ENCODE measurements around the gene FLT3LG. TPM values are rescaled to one million over a fixed set of nuclear protein-coding genes. Genes with fewer than 3 reads are reported as not detected.
A peak's percentile ranks its signal among the peaks of the same experiment; 100 is the strongest.

Gene FLT3LG
- total RNA-seq, 2 experiments from 2014 or later: 8.2 to 8.4 TPM

- TSS peak; percentile 96 for BruUV-seq (replicated peaks)
- ChIA-PET POLR2A (interaction anchor here (0.6 to 1.1 kb wide), 5 partner anchors 10 to 873 kb away, joined by 3 to 7 read pairs (median 3); no protein-coding TSS in a partner anchor), CTCF (ENCODE audit: unreplicated experiment) (no interaction called here)
- peaks cover 37% of the 10 kb centered on the region for H3K36me3 ChIP-seq (ENCODE audit: insufficient read depth, low read length)
- H3K9me3 ChIP-seq (ENCODE audit: low read length): no peaks in the 10 kb centered on the region
- H4K20me1 ChIP-seq (ENCODE audit: insufficient read depth, low read length): no peaks in the 10 kb centered on the region
- TF ChIP-seq, protein P1, sequence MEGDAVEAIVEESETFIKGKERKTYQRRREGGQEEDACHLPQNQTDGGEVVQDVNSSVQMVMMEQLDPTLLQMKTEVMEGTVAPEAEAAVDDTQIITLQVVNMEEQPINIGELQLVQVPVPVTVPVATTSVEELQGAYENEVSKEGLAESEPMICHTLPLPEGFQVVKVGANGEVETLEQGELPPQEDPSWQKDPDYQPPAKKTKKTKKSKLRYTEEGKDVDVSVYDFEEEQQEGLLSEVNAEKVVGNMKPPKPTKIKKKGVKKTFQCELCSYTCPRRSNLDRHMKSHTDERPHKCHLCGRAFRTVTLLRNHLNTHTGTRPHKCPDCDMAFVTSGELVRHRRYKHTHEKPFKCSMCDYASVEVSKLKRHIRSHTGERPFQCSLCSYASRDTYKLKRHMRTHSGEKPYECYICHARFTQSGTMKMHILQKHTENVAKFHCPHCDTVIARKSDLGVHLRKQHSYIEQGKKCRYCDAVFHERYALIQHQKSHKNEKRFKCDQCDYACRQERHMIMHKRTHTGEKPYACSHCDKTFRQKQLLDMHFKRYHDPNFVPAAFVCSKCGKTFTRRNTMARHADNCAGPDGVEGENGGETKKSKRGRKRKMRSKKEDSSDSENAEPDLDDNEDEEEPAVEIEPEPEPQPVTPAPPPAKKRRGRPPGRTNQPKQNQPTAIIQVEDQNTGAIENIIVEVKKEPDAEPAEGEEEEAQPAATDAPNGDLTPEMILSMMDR (conservative IDR thresholded peaks at IDR 0.05; ENCODE audit: low read length): no peak
- no peak for TF ChIP-seq EZH2phosphoT487 (IDR thresholded peaks at IDR 0.05; ENCODE audit: borderline replicate concordance, low read depth, low read length)
- H3K79me2 ChIP-seq (ENCODE audit: insufficient read depth, low read depth, low read length): peaks cover 44% of the 10 kb centered on the region
- no peaks in the 10 kb centered on the region for H3K9me2 ChIP-seq (ENCODE audit: insufficient read depth, low read length)
- peaks cover 31% of the 10 kb centered on the region for H3K4me1 ChIP-seq (ENCODE audit: insufficient read depth, low read length, poor library complexity, severe bottlenecking)
- peak; percentile 47 for DNase-seq (ENCODE audit: low spot score)
- intact Hi-C loops (cut with micrococcal nuclease; ENCODE audit: unreplicated experiment): loop anchor here (5.0 kb wide), 1 partner anchor 34 kb away; the partner anchor contains the start of gene RPL13A
- peak overlapping the region; percentile 92 for H3K27ac ChIP-seq (ENCODE audit: low read depth, low read length, poor library complexity, severe bottlenecking)
- H3K4me3 ChIP-seq (ENCODE audit: low read depth, low read length, poor library complexity, severe bottlenecking): peak overlapping the region; percentile 93
- no peak overlapping the region for H2AFZ ChIP-seq (ENCODE audit: low read length)
- H3K4me2 ChIP-seq (ENCODE audit: low read length): peak overlapping the region; percentile 94
Measured at GRCh38 chr19:49453757-49454240, 20.2 kb upstream of the FLT3LG start.

- intact Hi-C loops (cut with micrococcal nuclease; ENCODE audit: unreplicated experiment): no loop called here
- H3K36me3 ChIP-seq (ENCODE audit: insufficient read depth, low read length): peaks cover 39% of the 10 kb centered on the region
- TF ChIP-seq, protein P1 (conservative IDR thresholded peaks at IDR 0.05; ENCODE audit: low read length): no peak
- no peak for TF ChIP-seq EZH2phosphoT487 (IDR thresholded peaks at IDR 0.05; ENCODE audit: borderline replicate concordance, low read depth, low read length)
- BruUV-seq (replicated peaks): no TSS peak
- H3K4me2 ChIP-seq (ENCODE audit: low read length): no peak overlapping the region
- no peaks in the 10 kb centered on the region for H4K20me1 ChIP-seq (ENCODE audit: insufficient read depth, low read length)
- no peak overlapping the region for H3K4me3 ChIP-seq (ENCODE audit: low read depth, low read length, poor library complexity, severe bottlenecking)
- no peak for DNase-seq (ENCODE audit: low spot score)
- ChIA-PET POLR2A (no interaction called here), CTCF (ENCODE audit: unreplicated experiment) (no interaction called here)
- H3K79me2 ChIP-seq (ENCODE audit: insufficient read depth, low read depth, low read length): peaks cover 35% of the 10 kb centered on the region
- no peak overlapping the region for H3K27ac ChIP-seq (ENCODE audit: low read depth, low read length, poor library complexity, severe bottlenecking)
- peaks cover 22% of the 10 kb centered on the region for H3K4me1 ChIP-seq (ENCODE audit: insufficient read depth, low read length, poor library complexity, severe bottlenecking)
- H3K9me2 ChIP-seq (ENCODE audit: insufficient read depth, low read length): no peaks in the 10 kb centered on the region
- H2AFZ ChIP-seq (ENCODE audit: low read length): no peak overlapping the region
- no peaks in the 10 kb centered on the region for H3K9me3 ChIP-seq (ENCODE audit: low read length)
Measured at GRCh38 chr19:49455773-49456172, 18.2 kb upstream of the FLT3LG start.

- no peaks in the 10 kb centered on the region for H4K20me1 ChIP-seq (ENCODE audit: insufficient read depth, low read length)
Measured at GRCh38 chr19:49456326-49456725, 17.7 kb upstream of the FLT3LG start.

More at GRCh38 chr19:49456326-49456725, 17.7 kb upstream of the FLT3LG start:
- H3K4me2 ChIP-seq (ENCODE audit: low read length): no peak overlapping the region
- H3K4me1 ChIP-seq (ENCODE audit: insufficient read depth, low read length, poor library complexity, severe bottlenecking): peaks cover 21% of the 10 kb centered on the region
- no peak for TF ChIP-seq EZH2phosphoT487 (IDR thresholded peaks at IDR 0.05; ENCODE audit: borderline replicate concordance, low read depth, low read length)
- TF ChIP-seq, protein P1 (conservative IDR thresholded peaks at IDR 0.05; ENCODE audit: low read length): no peak
- no peak overlapping the region for H3K4me3 ChIP-seq (ENCODE audit: low read depth, low read length, poor library complexity, severe bottlenecking)
- CTCF ChIA-PET (ENCODE audit: unreplicated experiment): no interaction called here
- POLR2A ChIA-PET: no interaction called here
- peaks cover 29% of the 10 kb centered on the region for H3K79me2 ChIP-seq (ENCODE audit: insufficient read depth, low read depth, low read length)
- H3K36me3 ChIP-seq (ENCODE audit: insufficient read depth, low read length): peaks cover 40% of the 10 kb centered on the region
- no peak for DNase-seq (ENCODE audit: low spot score)
- no peaks in the 10 kb centered on the region for H3K9me2 ChIP-seq (ENCODE audit: insufficient read depth, low read length)
- BruUV-seq (replicated peaks): no TSS peak
- no peaks in the 10 kb centered on the region for H3K9me3 ChIP-seq (ENCODE audit: low read length)
- intact Hi-C loops (cut with micrococcal nuclease; ENCODE audit: unreplicated experiment): no loop called here
- H3K27ac ChIP-seq (ENCODE audit: low read depth, low read length, poor library complexity, severe bottlenecking): no peak overlapping the region
- H2AFZ ChIP-seq (ENCODE audit: low read length): no peak overlapping the region

Measured in OCI-LY7 (cell line).